BE2C (cell line): ENCODE results near the gene NGEF.

Experiments
- DNase-seq: peaks from one replicate; pipeline ENCODE4 v3.0.0-alpha.2; 2020
- H3K27me3 ChIP-seq: fragments of 250-450 bp; sonication (Bioruptor Pico); 2 replicates; pipeline ENCODE4 v1.5.1; 2020; ENCODE audit warnings: mild to moderate bottlenecking
- H3K36me3 ChIP-seq: fragments of 250-450 bp; sonication (Bioruptor Pico); 2 replicates; pipeline ENCODE4 v1.5.1; 2020; ENCODE audit warnings: mild to moderate bottlenecking
- H3K4me1 ChIP-seq: fragments of 250-450 bp; sonication (Bioruptor Pico); 2 replicates; pipeline ENCODE4 v1.5.1; 2020
- H3K4me3 ChIP-seq: 2 replicates; pipeline ENCODE4 v1.5.1; 2011; ENCODE audit warnings: low read depth, low read length
- H3K9me3 ChIP-seq: fragments of 250-450 bp; sonication (Bioruptor Pico); 2 replicates; pipeline ENCODE4 v1.5.1; 2020
- TF ChIP-seq, protein P1 (sequence below): IDR thresholded peaks from 2 replicates; pipeline ENCODE4 v1.5.1; 2012; ENCODE audit warnings: mild to moderate bottlenecking, low read depth, low read length

Gene NGEF

DNA sequence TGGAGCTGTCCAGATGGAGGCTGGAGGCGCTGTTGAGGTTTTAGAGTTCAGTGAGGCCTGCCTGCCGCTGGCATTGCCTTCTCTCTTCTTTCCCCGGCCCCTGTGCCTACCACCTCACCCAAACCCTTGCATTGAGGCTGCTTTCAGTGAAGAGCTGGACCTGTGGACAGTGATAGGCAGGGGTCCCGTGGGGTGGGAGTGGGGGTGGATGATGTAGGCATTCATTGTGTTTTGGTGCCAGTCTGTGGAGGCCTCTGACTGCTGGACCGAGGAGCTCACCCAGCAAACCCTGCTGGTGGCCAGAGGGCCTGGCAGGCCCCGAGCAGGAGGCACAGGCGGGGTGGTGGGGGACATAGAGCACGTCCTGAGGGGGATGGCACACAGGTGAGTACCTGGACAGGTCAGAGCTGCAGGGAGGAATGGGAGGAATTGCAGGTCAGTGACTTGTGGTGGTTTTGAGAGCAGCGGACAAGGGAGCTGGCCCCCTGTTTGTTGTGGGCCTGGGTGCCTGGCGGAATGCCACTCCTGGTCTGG is 35.6 kb downstream of the NGEF start:
- DNase-seq = no peak
- TF ChIP-seq, protein P1, sequence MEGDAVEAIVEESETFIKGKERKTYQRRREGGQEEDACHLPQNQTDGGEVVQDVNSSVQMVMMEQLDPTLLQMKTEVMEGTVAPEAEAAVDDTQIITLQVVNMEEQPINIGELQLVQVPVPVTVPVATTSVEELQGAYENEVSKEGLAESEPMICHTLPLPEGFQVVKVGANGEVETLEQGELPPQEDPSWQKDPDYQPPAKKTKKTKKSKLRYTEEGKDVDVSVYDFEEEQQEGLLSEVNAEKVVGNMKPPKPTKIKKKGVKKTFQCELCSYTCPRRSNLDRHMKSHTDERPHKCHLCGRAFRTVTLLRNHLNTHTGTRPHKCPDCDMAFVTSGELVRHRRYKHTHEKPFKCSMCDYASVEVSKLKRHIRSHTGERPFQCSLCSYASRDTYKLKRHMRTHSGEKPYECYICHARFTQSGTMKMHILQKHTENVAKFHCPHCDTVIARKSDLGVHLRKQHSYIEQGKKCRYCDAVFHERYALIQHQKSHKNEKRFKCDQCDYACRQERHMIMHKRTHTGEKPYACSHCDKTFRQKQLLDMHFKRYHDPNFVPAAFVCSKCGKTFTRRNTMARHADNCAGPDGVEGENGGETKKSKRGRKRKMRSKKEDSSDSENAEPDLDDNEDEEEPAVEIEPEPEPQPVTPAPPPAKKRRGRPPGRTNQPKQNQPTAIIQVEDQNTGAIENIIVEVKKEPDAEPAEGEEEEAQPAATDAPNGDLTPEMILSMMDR = no peak
- Histone ChIP-seq H3K36me3 (no peaks in the 10 kb centered on the region), H3K4me3 (no peak overlapping the region), H3K4me1 (no peaks in the 10 kb centered on the region), H3K27me3 (peaks cover 5% of the 10 kb centered on the region; the same call in 1 of the 2 replicates), H3K9me3 (no peaks in the 10 kb centered on the region)

DNA sequence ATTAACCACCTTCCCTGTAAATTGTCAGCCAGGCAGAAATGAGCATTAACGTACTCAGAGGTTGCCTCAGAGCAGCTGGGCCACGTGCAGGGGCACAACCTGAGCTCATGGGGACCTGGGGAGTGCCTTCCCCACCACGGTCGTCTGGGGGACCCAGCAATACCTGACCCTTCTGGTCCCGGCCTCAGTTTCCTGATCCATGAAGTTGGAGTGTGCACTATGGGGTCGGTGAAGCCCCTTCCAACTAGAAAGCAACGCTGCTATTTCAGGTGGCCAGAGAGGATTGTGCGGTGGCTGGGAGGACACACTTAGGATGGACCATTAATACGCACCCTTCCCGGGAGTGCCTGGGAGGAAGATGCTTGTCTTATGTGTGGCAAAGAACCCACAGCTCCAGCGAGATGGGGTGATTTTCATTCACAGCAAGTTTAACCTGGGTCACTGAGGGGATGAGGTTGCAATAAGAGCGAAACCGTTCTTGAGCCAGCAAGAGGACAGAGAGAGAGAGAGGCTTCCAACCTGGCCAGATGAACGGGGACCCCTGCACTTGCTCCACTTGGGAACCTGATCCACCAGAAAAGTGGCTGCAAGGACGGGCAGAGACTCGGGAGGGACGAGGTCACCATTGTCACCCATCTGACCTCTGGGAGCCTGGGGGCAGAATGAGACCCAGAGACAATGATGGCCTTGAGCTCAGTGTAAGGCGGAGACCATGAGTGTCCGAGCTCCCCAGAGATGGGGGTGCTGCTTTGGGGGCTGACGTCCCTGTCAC is 36.2 kb downstream of the NGEF start:
- TF ChIP-seq, protein P1 = no peak
- Histone ChIP-seq H3K9me3 (no peaks in the 10 kb centered on the region), H3K4me1 (no peaks in the 10 kb centered on the region), H3K27me3 (peaks cover 5% of the 10 kb centered on the region; the same call in 1 of the 2 replicates), H3K36me3 (no peaks in the 10 kb centered on the region), H3K4me3 (no peak overlapping the region)
- no peak for DNase-seq

DNA sequence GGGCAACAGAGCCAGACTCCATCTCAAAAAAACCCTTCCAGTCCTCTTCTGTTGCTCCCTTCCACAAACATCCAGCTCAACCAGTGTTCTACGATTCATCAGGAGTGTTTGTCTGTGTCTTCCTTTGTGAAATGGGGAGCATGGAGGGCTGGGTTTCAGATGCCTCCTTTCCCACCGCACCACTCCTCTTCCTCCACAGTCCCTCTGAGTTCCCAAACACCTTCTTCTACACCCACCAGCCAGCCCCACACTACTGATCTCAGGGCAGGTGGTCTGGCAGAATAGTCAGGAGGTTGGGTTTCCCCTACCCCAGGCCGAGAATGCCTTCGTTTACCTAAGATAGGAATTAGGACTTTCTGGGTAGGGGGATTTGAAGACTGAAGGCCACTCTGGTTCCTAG is 36.9 kb downstream of the NGEF start:
- Histone ChIP-seq H3K4me3 (no peak overlapping the region), H3K27me3 (peaks cover 5% of the 10 kb centered on the region; the same call in 1 of the 2 replicates), H3K36me3 (no peaks in the 10 kb centered on the region), H3K4me1 (no peaks in the 10 kb centered on the region), H3K9me3 (no peaks in the 10 kb centered on the region)
- DNase-seq = no peak
- TF ChIP-seq, protein P1 = no peak

DNA sequence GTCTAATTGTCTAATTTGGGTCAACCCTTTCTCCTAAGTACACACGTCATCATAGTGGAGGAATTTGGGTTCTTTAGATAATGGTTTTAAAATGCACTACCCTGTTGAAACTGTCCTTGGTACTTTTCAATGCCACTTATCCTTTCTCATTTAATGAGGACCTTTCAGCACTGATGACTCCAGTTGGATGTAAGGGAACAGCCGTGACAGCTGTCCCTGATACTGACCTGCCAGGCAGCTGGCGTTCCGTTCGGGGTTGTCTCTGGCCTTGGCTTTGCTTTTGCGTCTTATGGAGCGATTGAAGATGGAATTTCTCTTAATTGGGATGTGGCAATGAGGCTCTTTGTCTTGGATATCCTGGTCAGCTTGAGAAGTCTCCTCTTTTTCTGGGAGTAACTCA is 38.7 kb downstream of the NGEF start:
- DNase-seq = no peak
- Histone ChIP-seq H3K9me3 (no peaks in the 10 kb centered on the region), H3K27me3 (peaks cover 5% of the 10 kb centered on the region; the same call in 1 of the 2 replicates), H3K36me3 (no peaks in the 10 kb centered on the region), H3K4me1 (no peaks in the 10 kb centered on the region), H3K4me3 (no peak overlapping the region)
- TF ChIP-seq, protein P1 = no peak

DNA sequence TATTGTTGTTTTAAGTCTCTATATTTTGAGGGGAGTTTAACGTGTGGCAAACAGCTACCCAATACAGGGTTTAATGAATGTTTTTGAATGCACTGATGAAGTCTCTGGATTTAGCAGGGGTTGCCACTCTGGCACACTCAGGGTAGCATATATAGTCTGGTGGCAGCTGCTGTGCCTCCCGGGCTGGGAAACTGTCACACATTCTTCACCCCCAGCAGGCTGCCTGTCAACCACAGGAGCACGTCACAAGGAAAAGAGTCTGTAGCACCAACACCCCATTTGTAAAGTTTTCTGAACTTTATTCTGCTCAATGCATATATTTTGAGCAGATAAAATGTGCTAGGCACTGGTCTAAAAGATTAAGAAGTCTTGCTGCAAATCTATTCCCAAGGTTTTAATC is 39.3 kb downstream of the NGEF start:
- DNase-seq = no peak
- Histone ChIP-seq H3K4me1 (no peaks in the 10 kb centered on the region), H3K9me3 (no peaks in the 10 kb centered on the region), H3K36me3 (no peaks in the 10 kb centered on the region), H3K27me3 (peaks cover 5% of the 10 kb centered on the region; the same call in 1 of the 2 replicates), H3K4me3 (no peak overlapping the region)
- TF ChIP-seq, protein P1 = no peak
